NOMO-1 treated with dmso at 0.1 percent for 144 hours (cell line): ENCODE measurements around the gene PLXNB2.

Source experiments
- DNase-seq: peaks from one replicate; lab custom pipeline; 2025; ENCODE audit not compliant: unreplicated experiment; lab: John Stamatoyannopoulos, UW

The PLXNB2 gene

DNA sequence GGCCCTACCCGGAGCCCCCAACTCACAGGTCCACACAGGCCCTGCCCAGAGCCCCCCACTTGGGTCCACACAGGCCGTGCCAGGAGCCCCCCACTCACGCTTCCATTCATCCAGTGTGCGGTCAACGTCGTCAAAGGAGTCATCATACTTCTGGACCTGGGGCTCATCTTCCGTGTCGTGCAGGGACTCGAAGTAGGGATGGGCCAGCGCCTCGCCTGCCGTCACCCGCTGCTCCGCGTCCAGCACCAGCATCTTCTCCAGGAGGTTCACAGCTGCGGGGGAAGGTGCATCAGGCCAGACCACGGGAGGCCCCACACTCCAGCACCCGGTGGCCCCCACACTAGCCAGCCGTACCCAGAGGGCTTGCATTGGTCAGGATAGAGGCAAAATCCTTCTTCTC, 52.3 kb downstream of the PLXNB2 start:
- DNase-seq = no peak

- DNase-seq = no peak
Observed at GRCh38 chr22:50253941-50254340, 53.5 kb downstream of the PLXNB2 start.

- DNase-seq = no peak
Observed at GRCh38 chr22:50253046-50253915, 54.2 kb downstream of the PLXNB2 start.

GRCh38 chr22:50252082-50253045, 55.1 kb downstream of the PLXNB2 start:
- peak; percentile 32 for DNase-seq

DNA sequence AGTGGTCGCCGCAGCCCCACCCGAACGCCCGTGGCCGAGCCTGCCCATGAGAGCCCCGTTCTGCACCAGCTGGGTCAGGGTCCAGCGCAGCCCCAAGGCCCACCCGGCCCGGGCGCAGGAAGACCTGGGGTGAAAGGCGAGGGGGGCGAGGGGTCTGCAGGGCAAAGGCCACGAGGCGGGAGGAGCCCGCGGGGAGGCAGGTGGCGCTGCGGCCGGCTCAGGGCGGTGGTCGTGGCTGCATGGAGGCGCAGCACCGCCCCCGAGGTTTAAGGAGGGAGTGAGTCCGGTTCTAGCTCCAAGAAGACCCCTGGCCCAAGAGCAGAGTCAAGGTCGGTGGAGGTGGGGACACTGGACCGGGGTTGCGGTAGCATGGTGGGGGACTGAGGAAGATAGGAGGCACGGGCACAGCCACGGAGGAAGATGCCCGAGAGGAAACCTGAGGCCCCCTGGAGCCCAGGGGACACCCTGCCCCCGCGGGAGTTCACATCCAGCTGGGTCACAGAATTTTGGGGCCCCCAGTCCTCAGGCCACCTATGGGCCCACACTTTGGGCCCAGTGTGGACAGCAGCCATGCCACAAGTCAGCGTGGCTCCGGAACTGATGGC, 55.9 kb downstream of the PLXNB2 start:
- no peak for DNase-seq

DNA sequence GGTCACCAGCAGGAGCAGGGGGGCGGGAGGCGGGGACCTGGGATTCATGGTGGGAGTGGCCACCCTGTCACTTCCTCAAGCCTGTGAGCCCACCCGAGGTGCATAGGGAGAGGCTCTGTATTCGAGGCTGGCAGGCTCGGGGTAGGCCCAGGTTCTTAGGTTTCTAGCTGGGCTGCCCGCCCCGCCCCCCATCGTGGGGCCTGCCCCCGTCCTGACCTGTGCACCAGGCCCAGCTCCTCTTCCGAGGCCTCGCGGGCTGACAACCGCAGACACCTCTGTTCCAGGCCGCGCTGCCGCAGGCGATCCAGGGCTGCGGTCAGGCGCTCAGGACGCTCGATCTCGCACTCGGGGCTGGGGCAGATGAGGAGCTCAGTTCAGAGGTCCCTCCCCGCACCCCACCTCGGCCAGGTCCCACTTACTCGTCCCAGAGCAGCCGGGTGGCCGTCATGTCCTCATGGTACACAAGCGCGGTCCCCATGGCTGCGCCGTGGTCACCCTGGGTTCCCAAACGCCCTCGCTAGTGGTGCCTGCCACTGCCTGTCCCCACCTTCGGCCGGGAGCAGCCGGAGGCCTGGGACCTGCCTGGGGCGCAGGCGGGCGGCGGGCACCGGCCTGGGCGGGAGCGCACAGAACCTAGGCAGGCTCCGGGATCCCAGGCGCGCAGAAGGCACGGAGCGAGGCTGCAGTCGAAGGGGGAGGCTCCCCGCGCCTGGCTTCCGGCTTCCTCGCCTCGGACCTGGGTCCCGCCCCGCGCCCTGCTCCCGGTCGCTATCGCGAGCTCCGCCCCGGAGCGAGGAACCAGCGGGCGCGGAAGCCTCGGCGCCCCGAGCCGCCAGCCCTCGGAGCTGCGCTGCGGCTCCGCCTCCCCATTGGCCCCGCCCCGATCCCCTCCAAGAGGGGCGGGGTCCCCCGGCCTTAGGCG, 56.6 kb downstream of the PLXNB2 start, which contains the start of gene HDAC10:
Gene HDAC10 (minus strand): TSS at position 711 of the 922 bp plus-strand sequence. CDS start 233 bp downstream, at position 478.
- DNase-seq = peak; percentile 65

DNA sequence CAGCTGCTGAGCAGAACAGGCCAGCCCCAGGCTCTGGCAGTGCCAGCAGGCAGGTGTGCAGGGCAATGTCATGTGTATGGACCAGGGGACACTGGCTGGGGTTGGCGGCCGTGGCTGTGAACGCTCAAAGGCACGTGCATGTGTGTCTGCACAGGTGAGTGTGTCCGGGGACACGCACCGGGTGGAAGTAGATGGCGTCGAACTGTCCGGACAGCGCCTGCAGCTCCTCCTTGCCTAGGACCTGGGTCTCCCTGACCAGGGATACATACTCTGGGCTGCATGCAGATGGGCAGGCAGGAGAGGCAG, 57.2 kb downstream of the PLXNB2 start:
- DNase-seq = no peak

GRCh38 chr22:50249341-50250248, 57.9 kb downstream of the PLXNB2 start:
- DNase-seq = no peak

DNA sequence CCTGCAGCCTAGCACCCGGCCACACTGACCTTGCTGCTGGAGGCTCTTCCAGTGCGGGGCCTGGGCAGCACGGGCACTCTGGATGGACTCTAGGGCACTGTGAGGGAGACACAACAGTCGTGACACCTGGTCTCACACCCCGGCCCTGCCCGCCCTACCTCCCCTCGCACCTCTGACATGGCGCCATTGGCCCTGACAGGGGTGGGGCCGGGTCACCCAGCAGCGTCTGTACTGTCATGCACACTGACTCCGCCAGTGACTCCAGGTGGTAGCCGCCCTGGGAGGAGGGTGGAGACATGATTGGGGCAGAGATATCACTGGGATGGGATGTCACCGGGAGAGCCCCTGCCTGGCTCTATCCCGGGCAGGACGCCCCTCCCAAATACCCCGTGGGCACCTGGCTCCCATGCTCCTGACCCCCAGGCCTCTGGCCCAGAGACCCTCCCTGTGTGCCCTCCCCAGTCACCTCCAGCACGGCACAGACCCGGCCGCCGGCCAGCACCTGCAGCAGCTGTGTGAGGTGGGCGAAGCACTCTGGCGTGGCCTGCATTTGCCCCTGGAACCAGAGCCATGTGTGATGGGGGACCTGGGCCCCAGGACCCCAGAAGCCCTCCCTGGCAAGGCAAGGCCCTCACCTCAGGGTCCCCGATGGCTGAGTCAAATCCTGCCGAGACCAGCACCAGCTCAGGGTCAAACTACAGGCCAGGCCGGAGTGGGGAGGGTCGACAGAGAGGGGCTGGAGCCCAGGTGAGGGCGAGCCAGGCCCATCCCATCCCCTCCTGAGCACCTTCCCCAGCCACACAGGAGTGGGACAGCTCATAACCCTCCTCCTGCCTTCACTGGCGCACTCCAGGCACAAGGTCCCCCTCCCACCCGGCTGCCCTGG, 59.0 kb downstream of the PLXNB2 start:
- DNase-seq = no peak

DNA sequence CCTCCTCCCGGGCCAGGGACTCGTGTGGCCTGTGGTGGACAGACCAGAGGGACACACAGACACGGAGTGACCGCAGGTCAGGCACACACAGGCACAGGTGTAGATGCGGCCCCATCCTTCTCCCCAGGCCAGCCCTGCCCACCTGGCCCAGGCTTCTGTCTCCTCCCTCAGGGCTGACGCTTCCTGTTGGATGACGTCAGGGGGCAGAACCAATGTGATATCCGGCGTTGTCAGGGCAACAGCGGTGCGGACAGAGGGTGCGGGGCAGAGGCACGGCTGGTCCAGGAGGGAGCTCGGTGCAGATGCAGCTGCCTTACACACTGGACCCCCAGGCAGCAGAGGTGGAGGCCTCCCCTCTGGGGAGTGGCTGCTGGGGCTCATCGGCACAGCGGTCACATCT, 59.7 kb downstream of the PLXNB2 start:
- no peak for DNase-seq

DNA sequence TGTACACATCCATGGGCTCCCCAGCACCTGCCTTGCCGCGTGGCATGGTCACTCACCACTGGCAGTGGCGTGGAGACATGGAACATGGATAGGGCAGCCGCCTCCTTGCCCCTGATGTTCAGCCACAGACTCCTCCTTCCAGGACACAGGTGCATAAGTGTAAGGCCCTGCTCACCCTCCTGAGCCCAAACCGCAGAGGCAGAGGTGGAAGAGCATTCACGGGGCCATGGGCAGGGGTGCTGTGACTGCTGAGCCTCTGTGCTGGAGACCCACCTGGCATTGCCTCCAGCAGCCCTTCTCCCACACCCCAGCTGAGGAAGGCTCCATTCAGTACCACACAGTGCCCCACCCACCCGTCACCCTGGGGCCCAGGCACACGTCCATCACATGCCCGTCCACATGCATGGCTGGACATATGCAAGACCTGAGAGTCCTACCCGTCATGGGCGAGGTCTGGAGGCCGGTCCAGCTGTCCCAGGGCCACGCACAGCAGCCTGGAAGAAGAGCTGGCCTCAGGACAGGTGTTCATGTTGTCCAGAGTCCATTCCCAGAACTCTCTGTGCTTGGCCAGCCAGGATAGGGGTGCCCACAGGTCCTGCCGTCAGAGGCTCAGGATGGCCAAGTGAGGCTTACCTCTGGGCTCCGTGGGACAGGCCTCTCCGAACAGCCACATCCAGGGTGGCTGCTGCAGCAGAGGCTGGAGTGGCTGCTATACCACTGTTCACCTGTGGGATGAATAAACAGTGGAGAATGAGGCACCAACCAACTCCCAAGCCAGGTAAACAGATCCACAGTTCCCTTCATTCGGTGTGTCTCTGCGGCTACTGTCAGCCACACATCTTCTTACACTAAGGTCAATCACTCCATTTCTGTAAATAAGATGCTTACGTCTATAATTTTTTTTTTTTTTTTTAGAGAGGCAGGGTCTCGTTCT, 60.9 kb downstream of the PLXNB2 start:
- DNase-seq = no peak

GRCh38 chr22:50245214-50246072, 62.0 kb downstream of the PLXNB2 start:
- no peak for DNase-seq

- DNase-seq = peak; percentile 89
Observed at GRCh38 chr22:50244420-50245213, 62.8 kb downstream of the PLXNB2 start, which contains the start of gene TUBGCP6. TUBGCP6 (minus strand) TSS chr22:50245023; CDS start chr22:50244459, 564 bp downstream.

GRCh38 chr22:50243685-50244419, 63.6 kb downstream of the PLXNB2 start:
- DNase-seq = no peak
